ENCODE results near the gene FAM168A.

DNA sequence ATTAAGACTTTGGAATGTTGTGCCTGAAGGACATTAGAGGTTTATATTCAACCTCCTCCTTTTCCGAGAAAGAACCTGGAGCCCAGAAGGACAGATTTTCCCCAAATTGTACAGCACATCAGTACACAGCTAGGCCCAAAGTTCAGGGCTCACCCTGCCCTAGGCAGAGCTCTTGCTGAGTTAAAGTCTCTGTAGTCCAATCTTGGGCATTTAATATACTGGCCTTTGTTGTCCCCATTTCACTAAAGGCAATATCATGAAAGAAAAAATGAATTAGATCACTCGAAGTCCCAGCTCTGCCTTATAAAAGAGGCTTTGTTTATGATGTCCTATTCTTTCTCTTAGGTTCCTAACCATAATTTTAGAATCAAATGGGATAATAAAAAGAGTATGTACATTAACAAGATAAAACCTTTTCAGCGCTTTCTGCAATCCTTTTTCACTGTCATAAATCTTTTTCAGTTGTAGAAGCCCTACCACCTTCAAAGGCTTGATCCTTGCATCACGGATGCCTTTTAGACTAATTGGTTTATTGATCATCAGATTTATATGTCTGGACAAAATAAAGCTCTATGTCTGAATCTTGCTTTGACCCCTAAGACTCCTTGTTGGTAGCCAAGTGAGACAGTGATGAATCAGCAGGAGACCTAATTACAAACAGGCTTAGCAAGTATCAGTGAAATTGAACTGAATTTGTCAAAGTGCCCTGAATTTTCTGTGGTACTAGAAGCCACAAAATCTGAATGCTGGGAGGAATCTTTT, 181.9 kb downstream of the FAM168A start:
- TF ChIP-seq, protein P1, sequence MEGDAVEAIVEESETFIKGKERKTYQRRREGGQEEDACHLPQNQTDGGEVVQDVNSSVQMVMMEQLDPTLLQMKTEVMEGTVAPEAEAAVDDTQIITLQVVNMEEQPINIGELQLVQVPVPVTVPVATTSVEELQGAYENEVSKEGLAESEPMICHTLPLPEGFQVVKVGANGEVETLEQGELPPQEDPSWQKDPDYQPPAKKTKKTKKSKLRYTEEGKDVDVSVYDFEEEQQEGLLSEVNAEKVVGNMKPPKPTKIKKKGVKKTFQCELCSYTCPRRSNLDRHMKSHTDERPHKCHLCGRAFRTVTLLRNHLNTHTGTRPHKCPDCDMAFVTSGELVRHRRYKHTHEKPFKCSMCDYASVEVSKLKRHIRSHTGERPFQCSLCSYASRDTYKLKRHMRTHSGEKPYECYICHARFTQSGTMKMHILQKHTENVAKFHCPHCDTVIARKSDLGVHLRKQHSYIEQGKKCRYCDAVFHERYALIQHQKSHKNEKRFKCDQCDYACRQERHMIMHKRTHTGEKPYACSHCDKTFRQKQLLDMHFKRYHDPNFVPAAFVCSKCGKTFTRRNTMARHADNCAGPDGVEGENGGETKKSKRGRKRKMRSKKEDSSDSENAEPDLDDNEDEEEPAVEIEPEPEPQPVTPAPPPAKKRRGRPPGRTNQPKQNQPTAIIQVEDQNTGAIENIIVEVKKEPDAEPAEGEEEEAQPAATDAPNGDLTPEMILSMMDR (IDR thresholded peaks at IDR 0.05) = no peak
- TF ChIP-seq POLR2A (IDR thresholded peaks at IDR 0.05) (no peak), EP300 (IDR thresholded peaks at IDR 0.05) (no peak)

Measured in ovary (tissue), 3 donors.